Hematopoietic multipotent progenitor cell treated with erythropoietin and hydrocortisone succinate and interleukin-3 and kit ligand, for 15 days (in vitro differentiated cells): Measurements from ENCODE around the gene GAB2.
"Not testable (repeated sequence)": the region's sequence is repeated elsewhere in the genome, so short reads cannot be mapped to it uniquely, and the experiment has no call there.

Experiments
- DNase-seq: peaks from one replicate; pipeline ENCODE4 v3.0.0-alpha.2; 2015; ENCODE audit warnings: low spot score

GAB2 gene

GRCh38 chr11:78248191-78248590 lies 169.4 kb downstream of the GAB2 start:
- DNase-seq = no peak

GRCh38 chr11:78244546-78245255 lies 172.9 kb downstream of the GAB2 start:
- DNase-seq = no peak

GRCh38 chr11:78244080-78244479 lies 173.5 kb downstream of the GAB2 start:
- DNase-seq = no peak

- DNase-seq = no peak
Observed at GRCh38 chr11:78241475-78241874, 176.1 kb downstream of the GAB2 start.

- no peak for DNase-seq
Observed at GRCh38 chr11:78239781-78240180, 177.8 kb downstream of the GAB2 start.

- DNase-seq = no peak
Observed at GRCh38 chr11:78237293-78238046, 180.2 kb downstream of the GAB2 start.

GRCh38 chr11:78234006-78234405 lies 183.6 kb downstream of the GAB2 start:
- no peak for DNase-seq

- not testable (repeated sequence) for DNase-seq
Observed at GRCh38 chr11:78233046-78233445, 184.6 kb downstream of the GAB2 start.

GRCh38 chr11:78231962-78232501 lies 185.6 kb downstream of the GAB2 start:
- no peak for DNase-seq

- peak; percentile 25 for DNase-seq
Observed at GRCh38 chr11:78230161-78230877, 187.3 kb downstream of the GAB2 start.

GRCh38 chr11:78229106-78229505 lies 188.5 kb downstream of the GAB2 start:
- DNase-seq = no peak

GRCh38 chr11:78228467-78228866 lies 189.2 kb downstream of the GAB2 start:
- peak; percentile 12 for DNase-seq

GRCh38 chr11:78227921-78228320 lies 189.7 kb downstream of the GAB2 start:
- DNase-seq = no peak

- no peak for DNase-seq
Observed at GRCh38 chr11:78226684-78227680, 190.6 kb downstream of the GAB2 start.

- no peak for DNase-seq
Observed at GRCh38 chr11:78224906-78225420, 192.7 kb downstream of the GAB2 start.

- DNase-seq = no peak
Observed at GRCh38 chr11:78224506-78224905, 193.1 kb downstream of the GAB2 start.

GRCh38 chr11:78223320-78223954 lies 194.2 kb downstream of the GAB2 start:
- no peak for DNase-seq

GRCh38 chr11:78222726-78223125 lies 194.9 kb downstream of the GAB2 start:
- not testable (repeated sequence) for DNase-seq

- DNase-seq = no peak
Observed at GRCh38 chr11:78221396-78222315, 196.0 kb downstream of the GAB2 start.
